Activated naive CD4-positive, alpha-beta T cell treated with anti-CD3 and anti-CD28 coated beads, Interleukin-2, amount 10 ng/mL, durations not matched to agents 7 days and 5 days (primary cell): Measurements from ENCODE around the gene CHRM5.
"Not testable (repeated sequence)": the region's sequence is repeated elsewhere in the genome, so short reads cannot be mapped to it uniquely, and the experiment has no call there.

Experiments used
- CTCF ChIA-PET: fragments of 350-600 bp; sonication (Branson Sonifier 250); formaldehyde crosslinking; loops from one replicate; lab custom pipeline; 2021; ENCODE audit warnings: antibody characterized with exemption; lab: Charles Lee
- DNase-seq: peaks from one replicate; pipeline ENCODE4 v3.0.0-alpha.2; 2020
- H3K27ac Mint-ChIP-seq: one replicate; pipeline ENCODE4 v1.8.0; 2021; ENCODE audit warnings: mild to moderate bottlenecking, moderate library complexity, mixed read lengths
- H3K27me3 Mint-ChIP-seq: one replicate; pipeline ENCODE4 v1.8.0; 2021; ENCODE audit warnings: mild to moderate bottlenecking, mixed read lengths
- H3K36me3 Mint-ChIP-seq: one replicate; pipeline ENCODE4 v1.8.0; 2021; ENCODE audit warnings: mixed read lengths
- H3K4me1 Mint-ChIP-seq: one replicate; pipeline ENCODE4 v1.8.0; 2021; ENCODE audit warnings: mixed read lengths
- H3K4me3 Mint-ChIP-seq: one replicate; pipeline ENCODE4 v1.8.0; 2021; ENCODE audit warnings: mild to moderate bottlenecking, moderate library complexity, mixed read lengths
- H3K9me3 Mint-ChIP-seq: one replicate; pipeline ENCODE4 v1.8.0; 2021; ENCODE audit warnings: mixed read lengths

The CHRM5 gene

GRCh38 chr15:34038871-34039789, 70.8 kb downstream of the CHRM5 start, which contains the start of gene AVEN:
Gene AVEN (minus strand): TSS chr15:34039204. CDS start chr15:34039046, 158 bp downstream.
- Mint-ChIP-seq H3K4me3 (peak within 1 kb of the TSS; percentile 87), H3K27ac (peak within 1 kb of the TSS; percentile 92), H3K4me1 (peaks cover 24% of the 10 kb centered on the region), H3K36me3 (no peaks in the 10 kb centered on the region), H3K27me3 (no peaks in the 10 kb centered on the region), H3K9me3 (no peaks in the 10 kb centered on the region)
- DNase-seq, result peak; percentile 74
- CTCF ChIA-PET, result interaction anchor here (0.7 to 1.3 kb wide), 2 partner anchors 20 to 304 kb away, joined by 3 read pairs; no protein-coding TSS in a partner anchor

- CTCF ChIA-PET, result interaction anchor here (0.7 to 1.3 kb wide), 2 partner anchors 19 to 305 kb away, joined by 3 read pairs; no protein-coding TSS in a partner anchor
- Mint-ChIP-seq H3K27ac (peak overlapping the region; percentile 92), H3K36me3 (no peaks in the 10 kb centered on the region), H3K4me1 (peaks cover 24% of the 10 kb centered on the region), H3K9me3 (no peaks in the 10 kb centered on the region), H3K27me3 (no peaks in the 10 kb centered on the region), H3K4me3 (peak overlapping the region; percentile 80)
- no peak for DNase-seq
Observed at GRCh38 chr15:34039790-34040113, 71.5 kb downstream of the CHRM5 start.

- CTCF ChIA-PET, result no interaction called here
- Mint-ChIP-seq H3K9me3 (no peaks in the 10 kb centered on the region), H3K4me1 (peaks cover 15% of the 10 kb centered on the region), H3K36me3 (no peaks in the 10 kb centered on the region), H3K27ac (no peak overlapping the region), H3K27me3 (peaks cover 3% of the 10 kb centered on the region), H3K4me3 (no peak overlapping the region)
- DNase-seq, result no peak
Observed at GRCh38 chr15:34043391-34043790, 75.1 kb downstream of the CHRM5 start.

- Mint-ChIP-seq H3K4me1 (peaks cover 15% of the 10 kb centered on the region), H3K9me3 (peaks cover 1% of the 10 kb centered on the region), H3K27me3 (peaks cover 6% of the 10 kb centered on the region), H3K4me3 (no peak overlapping the region), H3K36me3 (no peaks in the 10 kb centered on the region), H3K27ac (no peak overlapping the region)
- no peak for DNase-seq
- CTCF ChIA-PET, result no interaction called here
Observed at GRCh38 chr15:34043813-34044212, 75.5 kb downstream of the CHRM5 start.

- no peak for DNase-seq
- CTCF ChIA-PET, result interaction anchor here (0.6 to 1.7 kb wide), 2 partner anchors 14 to 33 kb away, joined by 3 read pairs; no protein-coding TSS in a partner anchor
- Mint-ChIP-seq H3K27me3 (peaks cover 14% of the 10 kb centered on the region), H3K9me3 (peaks cover 24% of the 10 kb centered on the region), H3K4me3 (no peak overlapping the region), H3K36me3 (peaks cover 17% of the 10 kb centered on the region), H3K4me1 (peaks cover 3% of the 10 kb centered on the region), H3K27ac (no peak overlapping the region)
Observed at GRCh38 chr15:34046471-34047145, 78.3 kb downstream of the CHRM5 start.

- H3K4me3 Mint-ChIP-seq, result no peak overlapping the region
- H3K27ac Mint-ChIP-seq, result no peak overlapping the region
- DNase-seq, result no peak
- H3K4me1 Mint-ChIP-seq, result peaks cover 3% of the 10 kb centered on the region
- peaks cover 31% of the 10 kb centered on the region for H3K9me3 Mint-ChIP-seq
- H3K27me3 Mint-ChIP-seq, result peaks cover 16% of the 10 kb centered on the region
- CTCF ChIA-PET, result interaction anchor here (1.4 to 1.7 kb wide), 2 partner anchors 13 to 161 kb away, joined by 3 to 5 read pairs; partner anchors contain the start of gene KATNBL1
- H3K36me3 Mint-ChIP-seq, result peaks cover 18% of the 10 kb centered on the region
Observed at GRCh38 chr15:34047893-34048775, 79.8 kb downstream of the CHRM5 start.

- Mint-ChIP-seq H3K4me3 (no peak overlapping the region), H3K4me1 (no peaks in the 10 kb centered on the region), H3K27ac (no peak overlapping the region), H3K27me3 (peaks cover 16% of the 10 kb centered on the region), H3K36me3 (peaks cover 18% of the 10 kb centered on the region), H3K9me3 (peaks cover 31% of the 10 kb centered on the region)
- CTCF ChIA-PET, result interaction anchor here (1.4 kb wide), 1 partner anchor 160 kb away, joined by 5 read pairs; the partner anchor contains the start of gene KATNBL1
- DNase-seq, result no peak
Observed at GRCh38 chr15:34049112-34049511, 80.8 kb downstream of the CHRM5 start.

- peaks cover 31% of the 10 kb centered on the region for H3K9me3 Mint-ChIP-seq
- CTCF ChIA-PET, H3K27ac Mint-ChIP-seq, H3K4me3 Mint-ChIP-seq, H3K4me1 Mint-ChIP-seq, DNase-seq: not testable (repeated sequence)
- H3K27me3 Mint-ChIP-seq, result peaks cover 16% of the 10 kb centered on the region
- H3K36me3 Mint-ChIP-seq, result peaks cover 18% of the 10 kb centered on the region
Observed at GRCh38 chr15:34050385-34050784, 82.1 kb downstream of the CHRM5 start.

- CTCF ChIA-PET, result no interaction called here
- H3K27me3 Mint-ChIP-seq, result peaks cover 8% of the 10 kb centered on the region
- H3K9me3 Mint-ChIP-seq, result peaks cover 27% of the 10 kb centered on the region
- H3K36me3 Mint-ChIP-seq, result peaks cover 17% of the 10 kb centered on the region
- no peak overlapping the region for H3K27ac Mint-ChIP-seq
- no peak for DNase-seq
- no peak overlapping the region for H3K4me3 Mint-ChIP-seq
- H3K4me1 Mint-ChIP-seq, result no peaks in the 10 kb centered on the region
Observed at GRCh38 chr15:34054081-34054707, 85.9 kb downstream of the CHRM5 start.

GRCh38 chr15:34055868-34056595, 87.7 kb downstream of the CHRM5 start:
- Mint-ChIP-seq H3K27me3 (peaks cover 12% of the 10 kb centered on the region), H3K4me1 (no peaks in the 10 kb centered on the region), H3K9me3 (peaks cover 13% of the 10 kb centered on the region), H3K36me3 (peaks cover 7% of the 10 kb centered on the region), H3K4me3 (no peak overlapping the region), H3K27ac (no peak overlapping the region)
- no peak for DNase-seq
- CTCF ChIA-PET, result no interaction called here

GRCh38 chr15:34056911-34057310, 88.6 kb downstream of the CHRM5 start:
- Mint-ChIP-seq H3K4me3 (no peak overlapping the region), H3K27ac (no peak overlapping the region)
- CTCF ChIA-PET, result interaction anchor here (1.1 kb wide), 1 partner anchor 320 kb away, joined by 3 read pairs; no protein-coding TSS in a partner anchor

GRCh38 chr15:34059476-34059875, 91.2 kb downstream of the CHRM5 start:
- CTCF ChIA-PET, result interaction anchor here (0.9 to 1.2 kb wide), 2 partner anchors 27 to 152 kb away, joined by 3 to 5 read pairs; no protein-coding TSS in a partner anchor
- Mint-ChIP-seq H3K36me3 (no peaks in the 10 kb centered on the region), H3K4me3 (no peak overlapping the region), H3K9me3 (no peaks in the 10 kb centered on the region), H3K27me3 (peaks cover 4% of the 10 kb centered on the region), H3K27ac (no peak overlapping the region), H3K4me1 (peaks cover 8% of the 10 kb centered on the region)
- no peak for DNase-seq

More at GRCh38 chr15:34056911-34057310, 88.6 kb downstream of the CHRM5 start:
- H3K9me3 Mint-ChIP-seq, result peaks cover 4% of the 10 kb centered on the region
- H3K36me3 Mint-ChIP-seq, result no peaks in the 10 kb centered on the region
- no peak for DNase-seq
- H3K4me1 Mint-ChIP-seq, result peaks cover 2% of the 10 kb centered on the region
- peaks cover 4% of the 10 kb centered on the region for H3K27me3 Mint-ChIP-seq
